Colonic mucosa (tissue), 4 donors: ENCODE data around the gene SFRP5. TPM values are rescaled to one million over a fixed set of nuclear protein-coding genes. Genes with fewer than 3 reads are reported as not detected.

Experiments
- DNase-seq: peaks from one replicate; pipeline ENCODE4 v3.0.0-alpha.2; 2020
- H3K27ac ChIP-seq: fragments of 200-600 bp; one replicate; pipeline ENCODE4 v1.8.0; 2021
- H3K27me3 ChIP-seq: fragments of 200-600 bp; one replicate; pipeline ENCODE4 v1.8.0; 2021
- H3K36me3 ChIP-seq: fragments of 200-600 bp; one replicate; pipeline ENCODE4 v1.8.0; 2021
- H3K4me1 ChIP-seq: fragments of 200-600 bp; one replicate; pipeline ENCODE4 v1.8.0; 2021; ENCODE audit warnings: mild to moderate bottlenecking
- H3K4me3 ChIP-seq: fragments of 200-600 bp; one replicate; pipeline ENCODE4 v1.8.0; 2021
- H3K9ac ChIP-seq, 2 donors: one replicate each; pipeline ENCODE4 v1.7.0; 2013; ENCODE audit warnings: control low read depth in 2 of 2, low read depth in 2 of 2, low read length in 2 of 2
- H3K9me3 ChIP-seq: fragments of 200-600 bp; one replicate; pipeline ENCODE4 v1.8.0; 2021
- intact Hi-C: fragments of 100-400 bp; cut with DNase I; formaldehyde crosslinking; loops from one replicate; pipeline ENCODE4 v1.14.1; 2022
- total RNA-seq, 2 donors: library from RNA; stranded (reverse); fragmentation: NEBNext Ultra II Directional in 1 of 2; extraction: Animal tissue kit (Norgen Biotek cat#: 25700) in 1 of 2; gene quantifications; one replicate each; pipeline ENCODE4 v1.2.1, GENCODE V29; 2021
- TF ChIP-seq, protein P1 (sequence below): fragments of 200-600 bp; IDR thresholded peaks from one replicate; pipeline ENCODE4 v1.8.0; 2022; ENCODE audit warnings: antibody characterized with exemption, mild to moderate bottlenecking
- donor health status: healthy.
- donor health status: DM: no; HTN: no; CAD: no.
- donor health status: DM: no; HTN: no; CAD: no.

Gene SFRP5
- total RNA-seq, 2 donors from 2014 or later: 0.57 to 1.2 TPM

DNA sequence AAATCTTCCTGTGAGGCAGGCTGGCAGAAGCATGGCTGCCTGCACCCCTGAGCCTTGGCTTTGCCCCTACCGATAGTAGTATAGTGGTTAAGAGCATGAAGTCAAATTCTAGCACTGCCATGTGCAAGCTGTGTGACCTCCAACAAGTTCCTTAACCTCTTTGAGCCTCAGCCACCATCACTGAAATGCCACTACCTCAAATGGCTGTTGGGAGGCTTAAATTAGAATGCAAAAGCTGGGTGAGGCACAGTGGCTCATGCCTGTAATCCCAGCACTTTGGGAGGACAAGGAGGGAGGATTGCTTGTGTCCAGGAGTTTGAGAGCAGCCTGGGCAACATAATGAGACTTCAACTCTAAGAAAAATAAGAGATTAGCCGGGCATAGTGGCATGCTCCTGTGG, 8.4 kb downstream of the SFRP5 start:
- H3K27me3 ChIP-seq: no peaks in the 10 kb centered on the region
- intact Hi-C loops: loop anchor here (10.0 kb wide), 1 partner anchor 101 kb away; no protein-coding TSS in a partner anchor
- peaks cover 5% of the 10 kb centered on the region for H3K36me3 ChIP-seq
- H3K9me3 ChIP-seq: no peaks in the 10 kb centered on the region
- H3K27ac ChIP-seq: no peak overlapping the region
- TF ChIP-seq, protein P1, sequence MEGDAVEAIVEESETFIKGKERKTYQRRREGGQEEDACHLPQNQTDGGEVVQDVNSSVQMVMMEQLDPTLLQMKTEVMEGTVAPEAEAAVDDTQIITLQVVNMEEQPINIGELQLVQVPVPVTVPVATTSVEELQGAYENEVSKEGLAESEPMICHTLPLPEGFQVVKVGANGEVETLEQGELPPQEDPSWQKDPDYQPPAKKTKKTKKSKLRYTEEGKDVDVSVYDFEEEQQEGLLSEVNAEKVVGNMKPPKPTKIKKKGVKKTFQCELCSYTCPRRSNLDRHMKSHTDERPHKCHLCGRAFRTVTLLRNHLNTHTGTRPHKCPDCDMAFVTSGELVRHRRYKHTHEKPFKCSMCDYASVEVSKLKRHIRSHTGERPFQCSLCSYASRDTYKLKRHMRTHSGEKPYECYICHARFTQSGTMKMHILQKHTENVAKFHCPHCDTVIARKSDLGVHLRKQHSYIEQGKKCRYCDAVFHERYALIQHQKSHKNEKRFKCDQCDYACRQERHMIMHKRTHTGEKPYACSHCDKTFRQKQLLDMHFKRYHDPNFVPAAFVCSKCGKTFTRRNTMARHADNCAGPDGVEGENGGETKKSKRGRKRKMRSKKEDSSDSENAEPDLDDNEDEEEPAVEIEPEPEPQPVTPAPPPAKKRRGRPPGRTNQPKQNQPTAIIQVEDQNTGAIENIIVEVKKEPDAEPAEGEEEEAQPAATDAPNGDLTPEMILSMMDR: no peak
- no peaks in the 10 kb centered on the region for H3K4me1 ChIP-seq
- DNase-seq: no peak
- H3K9ac ChIP-seq: no peak overlapping the region
- no peak overlapping the region for H3K4me3 ChIP-seq

DNA sequence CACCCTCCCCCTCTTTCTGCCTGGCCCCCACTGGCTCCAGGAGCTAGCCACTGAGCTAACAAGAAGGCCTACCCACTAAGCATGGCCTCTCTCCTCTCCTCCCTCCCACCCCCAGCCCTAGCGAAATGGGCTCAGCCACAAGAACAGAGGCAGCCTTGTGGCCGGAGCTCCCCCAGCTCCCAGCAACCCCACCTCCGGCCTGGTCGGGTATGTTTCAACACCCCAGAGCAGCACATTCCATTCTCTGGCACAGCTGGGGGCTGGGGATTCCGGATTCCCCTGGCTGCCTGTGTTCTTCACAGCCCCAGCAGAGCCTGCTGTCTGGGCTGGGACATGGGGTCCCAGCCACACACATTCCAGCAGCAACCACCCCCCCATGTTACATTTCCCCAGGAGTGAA, 9.0 kb downstream of the SFRP5 start:
- no peaks in the 10 kb centered on the region for H3K27me3 ChIP-seq
- H3K36me3 ChIP-seq: peaks cover 5% of the 10 kb centered on the region
- intact Hi-C loops: loop anchor here (10.0 kb wide), 1 partner anchor 102 kb away; no protein-coding TSS in a partner anchor
- H3K4me1 ChIP-seq: no peaks in the 10 kb centered on the region
- TF ChIP-seq, protein P1: no peak
- no peaks in the 10 kb centered on the region for H3K9me3 ChIP-seq
- DNase-seq: no peak
- H3K4me3 ChIP-seq: no peak overlapping the region
- no peak overlapping the region for H3K27ac ChIP-seq
- H3K9ac ChIP-seq: no peak overlapping the region

DNA sequence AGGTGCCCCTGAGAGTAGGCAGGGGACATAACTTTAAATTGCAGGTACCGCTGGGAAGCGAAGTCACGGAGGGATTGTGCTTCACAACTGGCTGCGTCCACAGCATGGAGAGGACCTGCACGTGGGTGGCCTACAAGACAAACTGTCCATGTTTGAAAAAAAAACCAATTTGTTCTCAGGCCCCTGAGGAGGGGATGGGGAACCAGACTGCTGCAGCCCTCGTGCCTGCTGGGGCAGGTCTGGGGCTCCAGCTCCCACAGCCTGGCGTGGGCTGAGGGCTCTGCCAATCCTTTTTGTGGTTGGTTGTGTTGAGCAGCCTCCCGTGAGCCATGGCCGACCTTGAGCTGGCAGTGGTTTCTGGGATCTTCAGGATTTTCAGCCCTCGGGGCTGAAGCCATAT, 9.7 kb downstream of the SFRP5 start:
- H3K36me3 ChIP-seq: peaks cover 11% of the 10 kb centered on the region
- intact Hi-C loops: loop anchor here (10.0 kb wide), 1 partner anchor 103 kb away; no protein-coding TSS in a partner anchor

DNA sequence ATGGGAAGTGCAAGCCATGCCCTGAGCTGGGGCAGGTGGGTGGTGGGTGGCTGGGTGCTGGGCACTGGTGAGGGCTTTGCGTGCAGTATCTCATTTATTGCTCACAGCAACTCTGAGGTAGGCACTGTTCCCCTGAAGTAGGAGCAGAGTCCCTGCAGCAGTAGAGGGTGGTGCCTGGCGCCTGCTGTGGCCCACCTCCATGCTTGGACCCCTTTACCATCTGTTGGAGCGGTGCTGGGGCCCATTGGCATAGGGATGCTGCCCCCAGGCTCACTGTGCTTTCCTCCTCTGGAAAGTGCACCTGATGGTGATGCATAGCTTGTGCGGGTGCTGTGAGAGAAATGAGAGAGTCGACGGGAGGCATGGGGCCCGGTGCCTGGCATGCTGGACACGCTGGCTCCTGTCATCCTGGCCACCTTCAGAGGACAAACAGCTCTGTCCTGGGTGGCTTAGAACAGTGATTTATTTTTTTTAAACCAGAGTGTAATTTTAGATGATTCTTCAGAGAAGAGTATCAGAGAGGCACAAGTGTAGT, 10.4 kb downstream of the SFRP5 start:
- H3K4me3 ChIP-seq: no peak overlapping the region
- no peak overlapping the region for H3K9ac ChIP-seq
- no peak overlapping the region for H3K27ac ChIP-seq
- TF ChIP-seq, protein P1: no peak
- H3K27me3 ChIP-seq: no peaks in the 10 kb centered on the region
- H3K36me3 ChIP-seq: peaks cover 16% of the 10 kb centered on the region
- no peak for DNase-seq
- intact Hi-C loops: loop anchor here (10.0 kb wide), 1 partner anchor 103 kb away; no protein-coding TSS in a partner anchor
- H3K4me1 ChIP-seq: no peaks in the 10 kb centered on the region
- no peaks in the 10 kb centered on the region for H3K9me3 ChIP-seq

More for the DNA sequence above, 9.7 kb downstream of the SFRP5 start:
- H3K9ac ChIP-seq: no peak overlapping the region
- TF ChIP-seq, protein P1: no peak
- H3K4me1 ChIP-seq: no peaks in the 10 kb centered on the region
- no peak overlapping the region for H3K27ac ChIP-seq
- no peak overlapping the region for H3K4me3 ChIP-seq
- H3K9me3 ChIP-seq: no peaks in the 10 kb centered on the region
- no peak for DNase-seq
- no peaks in the 10 kb centered on the region for H3K27me3 ChIP-seq

DNA sequence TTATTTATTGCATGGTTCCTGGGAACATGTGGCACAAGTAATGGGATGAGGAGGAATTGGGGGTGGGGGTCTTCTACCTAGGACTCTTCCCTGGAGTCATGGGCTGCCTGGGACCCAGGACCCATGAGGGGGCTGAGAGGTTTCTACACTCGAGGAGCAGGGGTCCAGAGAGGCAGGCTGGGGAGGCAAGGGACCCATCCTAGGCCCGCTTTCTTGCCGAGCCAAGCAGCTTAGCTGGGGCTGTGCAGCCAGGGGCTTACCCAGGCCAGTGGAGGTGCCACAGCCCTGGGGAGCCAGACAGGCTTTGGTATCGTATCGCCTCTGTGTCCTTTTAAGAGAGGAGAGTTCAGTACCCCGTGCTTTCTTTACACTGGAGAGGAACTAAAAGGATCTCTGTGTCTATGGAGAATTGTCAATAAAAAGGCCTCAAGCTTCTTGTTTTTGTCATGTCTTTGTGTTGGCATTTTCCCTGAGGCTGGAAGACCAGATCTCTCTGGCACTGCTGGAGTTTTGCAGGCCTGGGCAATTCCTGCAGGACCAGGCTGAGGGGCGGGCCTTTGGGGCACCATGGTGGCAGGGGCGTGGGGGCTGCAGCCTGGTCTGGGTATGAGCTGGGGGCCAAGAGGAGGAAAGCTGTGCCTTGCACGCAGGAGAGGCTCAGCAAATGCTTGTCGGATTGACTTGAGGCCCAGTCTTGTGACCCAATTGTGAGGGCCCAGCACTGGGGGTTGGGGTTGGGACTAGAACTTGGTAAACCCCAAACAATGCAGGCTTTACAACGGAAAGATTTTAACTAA, 11.1 kb downstream of the SFRP5 start:
- Histone ChIP-seq H3K9ac (no peak overlapping the region), H3K36me3 (peaks cover 16% of the 10 kb centered on the region), H3K27ac (no peak overlapping the region), H3K9me3 (no peaks in the 10 kb centered on the region), H3K27me3 (no peaks in the 10 kb centered on the region), H3K4me1 (no peaks in the 10 kb centered on the region), H3K4me3 (no peak overlapping the region)
- no peak for DNase-seq
- TF ChIP-seq, protein P1: no peak
- intact Hi-C loops: loop anchor here (10.0 kb wide), 1 partner anchor 104 kb away; no protein-coding TSS in a partner anchor
